Loucy (cell line): ENCODE data around the gene ROBO1.

Experiments used
- EZH2phosphoT487 ChIP-seq: fragments of 200-600 bp; IDR thresholded peaks from 2 replicates; pipeline ENCODE4 v1.6.1; 2018; ENCODE audit warnings: antibody characterized with exemption, mild to moderate bottlenecking, moderate library complexity, borderline replicate concordance
- TF ChIP-seq, protein P1 (sequence below): fragments of 200-600 bp; sonication (generic); conservative IDR thresholded peaks from 2 replicates; pipeline ENCODE4 v1.5.1; 2014; ENCODE audit warnings: mild to moderate bottlenecking, antibody characterized with exemption, low read length

DNA sequence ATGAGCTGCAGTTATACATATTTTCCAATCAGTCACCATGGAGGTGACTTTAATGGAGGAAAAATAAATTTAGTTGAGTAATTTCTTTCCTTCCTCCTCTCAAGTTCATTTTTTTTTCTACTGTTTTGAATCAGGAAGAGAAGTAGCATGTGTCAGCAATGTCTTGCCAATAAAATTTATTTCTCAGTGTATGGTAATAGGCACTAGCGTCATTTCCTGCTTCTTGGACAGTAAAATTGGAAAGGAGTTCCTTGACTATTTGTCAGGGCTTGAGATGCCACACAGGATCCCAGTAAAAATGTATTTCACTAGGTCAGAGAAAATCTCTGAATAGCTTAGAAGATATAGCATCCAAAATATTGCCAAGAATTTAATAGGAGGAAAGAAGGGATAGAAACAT lies 605.9 kb downstream of the ROBO1 start:
- TF ChIP-seq, protein P1, sequence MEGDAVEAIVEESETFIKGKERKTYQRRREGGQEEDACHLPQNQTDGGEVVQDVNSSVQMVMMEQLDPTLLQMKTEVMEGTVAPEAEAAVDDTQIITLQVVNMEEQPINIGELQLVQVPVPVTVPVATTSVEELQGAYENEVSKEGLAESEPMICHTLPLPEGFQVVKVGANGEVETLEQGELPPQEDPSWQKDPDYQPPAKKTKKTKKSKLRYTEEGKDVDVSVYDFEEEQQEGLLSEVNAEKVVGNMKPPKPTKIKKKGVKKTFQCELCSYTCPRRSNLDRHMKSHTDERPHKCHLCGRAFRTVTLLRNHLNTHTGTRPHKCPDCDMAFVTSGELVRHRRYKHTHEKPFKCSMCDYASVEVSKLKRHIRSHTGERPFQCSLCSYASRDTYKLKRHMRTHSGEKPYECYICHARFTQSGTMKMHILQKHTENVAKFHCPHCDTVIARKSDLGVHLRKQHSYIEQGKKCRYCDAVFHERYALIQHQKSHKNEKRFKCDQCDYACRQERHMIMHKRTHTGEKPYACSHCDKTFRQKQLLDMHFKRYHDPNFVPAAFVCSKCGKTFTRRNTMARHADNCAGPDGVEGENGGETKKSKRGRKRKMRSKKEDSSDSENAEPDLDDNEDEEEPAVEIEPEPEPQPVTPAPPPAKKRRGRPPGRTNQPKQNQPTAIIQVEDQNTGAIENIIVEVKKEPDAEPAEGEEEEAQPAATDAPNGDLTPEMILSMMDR: no peak
- no peak for TF ChIP-seq EZH2phosphoT487
